Measurements from ENCODE around the gene ADAMTS19.

The ADAMTS19 gene

GRCh38 chr5:129672006-129672405, 211.9 kb downstream of the ADAMTS19 start:
- no peak for DNase-seq (ENCODE audit: low spot score)

GRCh38 chr5:129679671-129680070, 219.6 kb downstream of the ADAMTS19 start:
- no peak for DNase-seq (ENCODE audit: low spot score)

- no peak for DNase-seq (ENCODE audit: low spot score)
These were observed 227.8 kb downstream of the ADAMTS19 start for GRCh38 chr5:129687941-129688340.

GRCh38 chr5:129689045-129689444, 228.9 kb downstream of the ADAMTS19 start:
- DNase-seq (ENCODE audit: low spot score), result no peak

GRCh38 chr5:129691220-129691619, 231.1 kb downstream of the ADAMTS19 start:
- DNase-seq (ENCODE audit: low spot score), result no peak

- no peak for DNase-seq (ENCODE audit: low spot score)
These were observed 236.5 kb downstream of the ADAMTS19 start for GRCh38 chr5:129696636-129697035.

GRCh38 chr5:129698661-129699060, 238.6 kb downstream of the ADAMTS19 start:
- DNase-seq (ENCODE audit: low spot score), result no peak

GRCh38 chr5:129716235-129716634, 256.1 kb downstream of the ADAMTS19 start:
- DNase-seq (ENCODE audit: low spot score), result no peak

GRCh38 chr5:129716651-129717050, 256.6 kb downstream of the ADAMTS19 start:
- no peak for DNase-seq (ENCODE audit: low spot score)

GRCh38 chr5:129717751-129718310, 257.7 kb downstream of the ADAMTS19 start:
- DNase-seq (ENCODE audit: low spot score), result no peak

- no peak for DNase-seq (ENCODE audit: low spot score)
These were observed 258.5 kb downstream of the ADAMTS19 start for GRCh38 chr5:129718471-129719090.

GRCh38 chr5:129724222-129724621, 264.1 kb downstream of the ADAMTS19 start:
- no peak for DNase-seq (ENCODE audit: low spot score)

GRCh38 chr5:129724647-129725046, 264.5 kb downstream of the ADAMTS19 start:
- no peak for DNase-seq (ENCODE audit: low spot score)

- no peak for DNase-seq (ENCODE audit: low spot score)
These were observed 279.7 kb downstream of the ADAMTS19 start for GRCh38 chr5:129739773-129740172.

GRCh38 chr5:129743541-129744187, 283.6 kb downstream of the ADAMTS19 start:
- DNase-seq (ENCODE audit: low spot score), result no peak

GRCh38 chr5:129745997-129746396, 285.9 kb downstream of the ADAMTS19 start:
- no peak for DNase-seq (ENCODE audit: low spot score)

- DNase-seq (ENCODE audit: low spot score), result no peak
These were observed 286.8 kb downstream of the ADAMTS19 start for GRCh38 chr5:129746876-129747275.

- DNase-seq (ENCODE audit: low spot score), result no peak
These were observed 287.7 kb downstream of the ADAMTS19 start, which contains the start of gene MINAR2 for GRCh38 chr5:129747572-129748407. MINAR2 (plus strand) TSS chr5:129748094; CDS start chr5:129748191, 97 bp downstream.

- no peak for DNase-seq (ENCODE audit: low spot score)
These were observed 289.1 kb downstream of the ADAMTS19 start for GRCh38 chr5:129748913-129749880.

GRCh38 chr5:129760636-129761325, 300.7 kb downstream of the ADAMTS19 start:
- no peak for DNase-seq (ENCODE audit: low spot score)

GRCh38 chr5:129763651-129764050, 303.6 kb downstream of the ADAMTS19 start:
- DNase-seq (ENCODE audit: low spot score), result no peak

Measured in Ammon's horn (tissue), 1 donor.